ENCODE results near the gene RHOBTB1. TPM values are rescaled to one million over a fixed set of nuclear protein-coding genes. Genes with fewer than 3 reads are reported as not detected.

Gene RHOBTB1
- total and polyA plus RNA-seq, 4 donors: 5.1 to 22.8 (median 12.2) TPM

DNA sequence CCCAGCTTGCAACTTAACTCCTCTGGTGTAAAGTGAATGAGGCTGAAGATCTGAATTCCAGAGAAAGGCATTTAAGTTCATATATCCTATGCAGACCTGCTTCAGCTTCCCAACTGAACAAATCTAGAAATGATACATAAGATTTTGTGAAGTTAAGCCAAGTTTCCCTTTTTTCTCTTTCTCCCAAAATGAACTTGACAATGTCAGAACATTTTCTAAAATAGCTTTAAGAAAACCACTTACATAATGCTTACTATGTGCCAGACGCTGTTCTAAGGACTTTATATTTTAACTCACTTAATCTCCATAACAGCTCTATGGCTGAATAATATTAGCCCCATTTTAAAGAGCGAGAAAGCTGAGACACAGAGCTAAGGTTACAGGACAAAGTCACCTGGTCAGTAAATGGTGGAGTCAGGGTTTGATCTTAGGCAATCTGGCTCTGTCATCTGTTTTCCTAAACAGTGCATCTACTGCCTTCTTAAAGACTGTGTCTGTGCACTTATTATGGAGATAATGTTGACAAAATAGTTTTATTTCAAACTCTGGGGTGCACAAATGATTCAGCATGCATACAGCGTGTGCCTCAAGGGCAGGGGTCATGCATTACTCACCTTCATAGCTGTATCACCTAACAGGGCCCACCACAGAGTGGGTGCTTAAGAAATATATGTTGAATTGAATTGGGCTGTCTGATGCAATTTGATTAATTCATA is 66.8 kb downstream of the RHOBTB1 start:
- 31 to 42% methylated on average over 3 of the region's 3 CpGs for WGBS, 2 donors
- intact Hi-C loops (cut with DNase I): no loop called here
- Histone ChIP-seq H3K9me3 (ENCODE audit: control insufficient read depth, low read length) (no peaks in the 10 kb centered on the region), H3K27me3 (ENCODE audit: control insufficient read depth in 1 of 2, insufficient read depth in 2 of 2, low read length in 1 of 2) (no peaks in the 10 kb centered on the region), H3K27ac (ENCODE audit: low read depth in 1 of 2, low read length in 2 of 2) (no peak overlapping the region), H3K4me1 (ENCODE audit: control insufficient read depth in 1 of 2, insufficient read depth in 2 of 2, low read length in 2 of 2) (peaks cover 0 to 1% of the 10 kb centered on the region in 2 donors), H3K36me3 (ENCODE audit: control insufficient read depth in 1 of 2, insufficient read depth in 2 of 2, low read length in 1 of 2) (peaks cover 3 to 4% of the 10 kb centered on the region in 2 donors), H3K4me3 (ENCODE audit: low read length in 2 of 2) (no peak overlapping the region)
- ATAC-seq (ENCODE audit: low FRiP score): no peak
- DNase-seq: no peak

DNA sequence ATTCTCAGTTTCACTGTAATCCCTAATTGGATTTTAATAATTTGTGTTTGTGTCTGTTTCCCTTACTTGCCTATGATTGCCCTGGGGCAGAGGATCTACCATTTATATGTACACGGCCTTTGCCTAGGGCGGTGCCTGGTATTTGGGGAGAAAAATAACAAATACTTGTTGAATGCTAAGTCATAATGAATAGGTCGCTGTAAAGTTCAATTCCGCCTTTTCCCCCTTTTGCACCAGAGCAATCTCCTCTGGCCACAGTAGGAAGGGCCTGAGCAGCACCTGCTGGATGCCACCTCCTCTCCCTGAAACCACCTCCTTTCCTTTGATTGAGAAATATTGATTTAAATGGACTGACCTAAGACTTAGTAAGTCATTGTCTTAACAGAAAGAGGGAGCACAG is 70.2 kb downstream of the RHOBTB1 start:
- no peak for ATAC-seq (ENCODE audit: low FRiP score)
- no peak overlapping the region for H3K27ac ChIP-seq (ENCODE audit: low read depth in 1 of 2, low read length in 2 of 2)
- intact Hi-C loops (cut with DNase I): no loop called here
- no peaks in the 10 kb centered on the region for H3K4me1 ChIP-seq (ENCODE audit: control insufficient read depth in 1 of 2, insufficient read depth in 2 of 2, low read length in 2 of 2)
- H3K9me3 ChIP-seq (ENCODE audit: control insufficient read depth, low read length): no peaks in the 10 kb centered on the region
- H3K36me3 ChIP-seq (ENCODE audit: control insufficient read depth in 1 of 2, insufficient read depth in 2 of 2, low read length in 1 of 2): peaks cover 3 to 9% of the 10 kb centered on the region in 2 donors
- DNase-seq: no peak
- no peaks in the 10 kb centered on the region for H3K27me3 ChIP-seq (ENCODE audit: control insufficient read depth in 1 of 2, insufficient read depth in 2 of 2, low read length in 1 of 2)
- whole genome bisulfite sequencing, 2 donors: 95 to 96% methylated on average over 4 of the region's 4 CpGs
- H3K4me3 ChIP-seq (ENCODE audit: low read length in 2 of 2): no peak overlapping the region

DNA sequence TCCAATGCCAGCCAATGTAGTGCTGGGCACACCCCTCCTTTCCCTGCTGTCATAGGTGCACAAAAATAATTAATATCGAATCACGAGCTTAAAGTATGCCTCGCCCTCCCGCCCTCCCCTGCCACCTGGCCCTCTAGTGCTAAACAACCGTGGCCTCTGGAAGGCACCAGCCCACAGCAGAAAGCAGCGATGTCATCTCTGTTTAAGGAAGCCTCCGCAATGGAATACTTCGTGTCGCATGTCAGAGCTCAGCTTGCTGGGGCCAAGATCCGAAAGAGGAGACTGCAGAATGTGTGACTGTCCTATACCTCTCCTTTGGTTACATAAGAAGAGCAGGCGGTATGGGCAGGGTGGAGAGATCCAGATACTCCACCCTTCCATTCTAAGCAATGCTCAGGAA is 71.5 kb downstream of the RHOBTB1 start:
- H3K4me1 ChIP-seq (ENCODE audit: control insufficient read depth in 1 of 2, insufficient read depth in 2 of 2, low read length in 2 of 2): no peaks in the 10 kb centered on the region
- no peak for ATAC-seq (ENCODE audit: low FRiP score)
- H3K27ac ChIP-seq (ENCODE audit: low read depth in 1 of 2, low read length in 2 of 2): no peak overlapping the region
- H3K27me3 ChIP-seq (ENCODE audit: control insufficient read depth in 1 of 2, insufficient read depth in 2 of 2, low read length in 1 of 2): no peaks in the 10 kb centered on the region
- H3K36me3 ChIP-seq (ENCODE audit: control insufficient read depth in 1 of 2, insufficient read depth in 2 of 2, low read length in 1 of 2): peaks cover 3 to 6% of the 10 kb centered on the region in 2 donors
- H3K9me3 ChIP-seq (ENCODE audit: control insufficient read depth, low read length): no peaks in the 10 kb centered on the region
- H3K4me3 ChIP-seq (ENCODE audit: low read length in 2 of 2): no peak overlapping the region
- DNase-seq: no peak
- intact Hi-C loops (cut with DNase I): no loop called here
- WGBS, 2 donors: 94 to 95% methylated on average over 11 of the region's 11 CpGs

DNA sequence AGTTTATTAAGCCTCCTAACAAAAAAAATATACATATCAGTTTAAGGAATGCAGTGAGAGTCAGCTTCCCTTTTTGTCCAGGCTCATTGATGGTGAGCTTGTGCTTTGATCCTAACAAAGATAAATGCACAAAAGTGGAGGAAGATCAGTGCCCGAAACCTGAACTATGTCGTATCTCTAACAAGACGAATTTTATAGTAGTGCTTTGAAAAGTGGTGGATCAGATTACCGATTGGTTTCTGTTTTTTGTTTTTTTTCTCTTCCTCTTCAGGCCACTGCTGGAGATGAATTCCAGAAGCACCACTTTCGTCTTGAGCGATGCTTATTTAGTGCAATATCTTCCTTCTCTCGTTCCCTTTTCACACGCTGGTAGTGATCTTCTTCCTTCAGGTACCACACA is 72.8 kb downstream of the RHOBTB1 start:
- Histone ChIP-seq H3K27ac (ENCODE audit: low read depth in 1 of 2, low read length in 2 of 2) (no peak overlapping the region), H3K4me3 (ENCODE audit: low read length in 2 of 2) (no peak overlapping the region), H3K36me3 (ENCODE audit: control insufficient read depth in 1 of 2, insufficient read depth in 2 of 2, low read length in 1 of 2) (peaks cover 3 to 6% of the 10 kb centered on the region in 2 donors), H3K27me3 (ENCODE audit: control insufficient read depth in 1 of 2, insufficient read depth in 2 of 2, low read length in 1 of 2) (no peaks in the 10 kb centered on the region), H3K4me1 (ENCODE audit: control insufficient read depth in 1 of 2, insufficient read depth in 2 of 2, low read length in 2 of 2) (no peaks in the 10 kb centered on the region), H3K9me3 (ENCODE audit: control insufficient read depth, low read length) (no peaks in the 10 kb centered on the region)
- intact Hi-C loops (cut with DNase I): no loop called here
- ATAC-seq (ENCODE audit: low FRiP score) (no peak), DNase-seq (no peak)
- 87 to 89% methylated on average over 8 of the region's 8 CpGs for WGBS, 2 donors

DNA sequence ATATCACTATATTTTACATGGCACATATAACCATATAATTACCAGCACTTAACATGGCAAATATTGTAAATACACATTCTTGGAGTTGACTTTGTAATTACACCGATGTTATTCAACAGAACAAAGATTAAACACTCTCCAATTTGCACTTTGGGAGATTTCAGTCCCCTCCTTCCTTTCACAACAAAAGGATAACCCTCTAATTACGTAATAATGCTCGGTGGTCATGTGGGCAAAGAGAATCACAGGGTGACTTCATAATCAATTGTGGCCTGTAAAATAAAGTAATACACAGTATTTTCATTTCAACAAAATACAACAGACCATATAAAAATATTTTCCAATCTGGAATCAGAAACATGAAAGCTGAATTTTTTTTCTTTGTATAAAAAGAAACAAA is 73.2 kb downstream of the RHOBTB1 start:
- Histone ChIP-seq H3K36me3 (ENCODE audit: control insufficient read depth in 1 of 2, insufficient read depth in 2 of 2, low read length in 1 of 2) (peaks cover 3 to 6% of the 10 kb centered on the region in 2 donors), H3K4me3 (ENCODE audit: low read length in 2 of 2) (no peak overlapping the region), H3K9me3 (ENCODE audit: control insufficient read depth, low read length) (no peaks in the 10 kb centered on the region), H3K4me1 (ENCODE audit: control insufficient read depth in 1 of 2, insufficient read depth in 2 of 2, low read length in 2 of 2) (no peaks in the 10 kb centered on the region), H3K27ac (ENCODE audit: low read depth in 1 of 2, low read length in 2 of 2) (no peak overlapping the region), H3K27me3 (ENCODE audit: control insufficient read depth in 1 of 2, insufficient read depth in 2 of 2, low read length in 1 of 2) (no peaks in the 10 kb centered on the region)
- intact Hi-C loops (cut with DNase I): no loop called here
- DNase-seq: no peak
- no peak for ATAC-seq (ENCODE audit: low FRiP score)
- 89 to 92% methylated on average over 3 of the region's 3 CpGs for WGBS, 2 donors

DNA sequence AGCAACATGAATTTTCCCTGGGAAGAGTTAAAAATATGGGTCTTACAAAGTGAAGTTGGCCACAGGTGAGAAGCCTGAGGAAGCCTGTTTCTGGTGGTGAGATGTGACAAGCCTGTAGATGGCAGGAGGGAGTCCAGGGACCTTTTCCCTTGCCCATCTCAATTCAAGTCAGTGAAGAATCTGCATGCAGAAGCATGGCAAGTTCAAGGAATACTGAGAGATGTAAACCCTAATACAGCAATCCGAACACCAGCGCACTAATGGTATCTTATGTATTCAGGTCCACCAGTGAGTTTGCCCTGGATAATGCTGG is 73.6 kb downstream of the RHOBTB1 start:
- WGBS, 2 donors: 98% methylated on average over 2 of the region's 2 CpGs
- no peak overlapping the region for H3K4me3 ChIP-seq (ENCODE audit: low read length in 2 of 2)
- ATAC-seq (ENCODE audit: low FRiP score) (no peak), DNase-seq (no peak)
- no peaks in the 10 kb centered on the region for H3K9me3 ChIP-seq (ENCODE audit: control insufficient read depth, low read length)
- no peaks in the 10 kb centered on the region for H3K27me3 ChIP-seq (ENCODE audit: control insufficient read depth in 1 of 2, insufficient read depth in 2 of 2, low read length in 1 of 2)
- no peaks in the 10 kb centered on the region for H3K4me1 ChIP-seq (ENCODE audit: control insufficient read depth in 1 of 2, insufficient read depth in 2 of 2, low read length in 2 of 2)
- intact Hi-C loops (cut with DNase I): no loop called here
- no peak overlapping the region for H3K27ac ChIP-seq (ENCODE audit: low read depth in 1 of 2, low read length in 2 of 2)
- H3K36me3 ChIP-seq (ENCODE audit: control insufficient read depth in 1 of 2, insufficient read depth in 2 of 2, low read length in 1 of 2): peaks cover 3 to 6% of the 10 kb centered on the region in 2 donors

DNA sequence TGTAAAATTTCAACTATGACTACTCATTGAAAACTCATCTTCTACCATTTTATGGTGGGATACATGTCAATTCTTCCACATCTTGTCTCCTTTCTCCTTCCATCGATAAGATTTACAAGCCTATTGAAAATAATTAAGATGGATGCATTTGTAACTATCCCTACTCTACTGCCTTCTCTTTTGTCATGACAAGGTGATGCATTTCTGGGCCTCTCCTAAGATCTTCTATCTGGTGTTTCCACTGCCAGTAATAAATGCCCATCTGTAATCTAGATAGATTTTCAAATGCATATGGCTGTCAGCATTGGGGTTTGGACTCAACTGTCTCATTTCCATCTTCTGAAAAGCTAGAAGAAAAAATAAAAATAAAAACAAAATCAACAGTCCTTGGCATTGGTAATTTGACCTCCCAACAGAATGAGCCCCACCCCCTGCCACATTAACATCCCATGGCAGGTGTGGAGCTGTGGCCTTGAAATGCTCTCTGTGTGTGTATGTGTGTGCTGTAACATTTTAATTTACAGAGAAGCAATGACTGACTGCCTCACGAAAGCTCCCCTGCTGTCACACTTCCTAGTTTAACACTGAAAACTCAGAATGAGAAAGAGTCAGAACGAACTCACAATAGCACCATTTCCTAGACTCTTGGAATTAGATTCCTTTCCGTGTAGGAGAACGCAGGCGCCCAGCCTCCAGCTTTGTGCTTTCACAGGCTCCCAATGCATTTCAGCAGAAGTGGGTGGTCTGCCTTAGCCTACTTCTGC is 74.2 kb downstream of the RHOBTB1 start:
- H3K27ac ChIP-seq (ENCODE audit: low read depth in 1 of 2, low read length in 2 of 2): no peak overlapping the region

DNA sequence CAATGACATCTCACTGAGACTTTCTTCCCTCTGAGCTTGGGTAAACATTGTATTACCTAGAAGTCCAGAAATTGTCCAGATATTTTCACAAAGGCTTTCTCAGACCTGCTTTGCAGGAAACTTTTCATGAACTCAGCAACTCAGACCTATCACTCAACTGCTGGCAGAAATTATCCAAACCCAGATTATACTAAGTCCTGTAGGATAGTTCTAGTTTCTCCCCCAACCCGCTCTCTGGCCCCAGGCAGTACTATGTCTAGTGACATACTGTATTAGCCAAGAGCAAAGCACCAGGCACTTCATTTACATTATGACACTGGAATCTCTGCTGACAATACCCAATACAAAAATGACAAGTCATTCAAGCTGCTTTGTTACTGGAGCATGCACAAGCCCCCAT is 75.0 kb downstream of the RHOBTB1 start:
- Histone ChIP-seq H3K4me1 (ENCODE audit: control insufficient read depth in 1 of 2, insufficient read depth in 2 of 2, low read length in 2 of 2) (no peaks in the 10 kb centered on the region), H3K36me3 (ENCODE audit: control insufficient read depth in 1 of 2, insufficient read depth in 2 of 2, low read length in 1 of 2) (peaks cover 0 to 6% of the 10 kb centered on the region in 2 donors), H3K9me3 (ENCODE audit: control insufficient read depth, low read length) (no peaks in the 10 kb centered on the region), H3K27me3 (ENCODE audit: control insufficient read depth in 1 of 2, insufficient read depth in 2 of 2, low read length in 1 of 2) (no peaks in the 10 kb centered on the region), H3K27ac (ENCODE audit: low read depth in 1 of 2, low read length in 2 of 2) (no peak overlapping the region), H3K4me3 (ENCODE audit: low read length in 2 of 2) (no peak overlapping the region)
- WGBS, 2 donors: 99 to 100% methylated on average over 1 of the region's 1 CpG
- no peak for ATAC-seq (ENCODE audit: low FRiP score)
- DNase-seq: no peak
- intact Hi-C loops (cut with DNase I): no loop called here

More for the DNA sequence above, 74.2 kb downstream of the RHOBTB1 start:
- 92 to 95% methylated on average over 6 of the region's 6 CpGs for WGBS, 2 donors
- Histone ChIP-seq H3K36me3 (ENCODE audit: control insufficient read depth in 1 of 2, insufficient read depth in 2 of 2, low read length in 1 of 2) (peaks cover 3 to 6% of the 10 kb centered on the region in 2 donors), H3K9me3 (ENCODE audit: control insufficient read depth, low read length) (no peaks in the 10 kb centered on the region), H3K27me3 (ENCODE audit: control insufficient read depth in 1 of 2, insufficient read depth in 2 of 2, low read length in 1 of 2) (no peaks in the 10 kb centered on the region), H3K4me1 (ENCODE audit: control insufficient read depth in 1 of 2, insufficient read depth in 2 of 2, low read length in 2 of 2) (no peaks in the 10 kb centered on the region), H3K4me3 (ENCODE audit: low read length in 2 of 2) (no peak overlapping the region)
- no peak for DNase-seq
- intact Hi-C loops (cut with DNase I): no loop called here
- ATAC-seq (ENCODE audit: low FRiP score): no peak

DNA sequence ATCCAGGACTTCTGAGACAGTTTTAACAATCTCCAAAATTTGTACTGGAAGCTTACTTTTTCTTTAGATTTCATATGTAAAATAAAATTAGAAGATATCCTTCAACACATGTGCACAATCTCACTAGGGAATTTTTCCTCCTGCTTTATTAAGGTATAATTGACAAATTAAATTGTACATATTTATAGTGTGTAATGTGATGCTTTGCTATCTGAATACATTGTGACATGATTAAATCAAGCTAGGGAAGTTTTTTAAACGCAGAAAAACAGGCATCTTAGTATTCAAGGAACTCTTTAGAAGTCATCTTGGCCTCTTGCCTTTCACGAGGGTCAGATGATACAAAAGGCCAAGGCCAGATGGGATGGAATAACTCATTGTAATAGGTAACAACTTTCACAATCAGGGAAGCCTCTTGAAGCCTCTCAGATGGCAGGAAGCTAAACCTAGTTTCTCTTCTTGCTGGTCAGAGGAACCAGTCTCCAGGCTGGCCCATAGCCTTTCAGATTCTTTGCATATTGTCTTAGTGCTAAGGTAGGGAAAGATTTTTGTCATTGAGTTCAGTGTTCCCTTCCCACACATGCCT is 78.7 kb downstream of the RHOBTB1 start:
- no peak for DNase-seq
- H3K4me1 ChIP-seq (ENCODE audit: control insufficient read depth in 1 of 2, insufficient read depth in 2 of 2, low read length in 2 of 2): no peaks in the 10 kb centered on the region
- no peaks in the 10 kb centered on the region for H3K27me3 ChIP-seq (ENCODE audit: control insufficient read depth in 1 of 2, insufficient read depth in 2 of 2, low read length in 1 of 2)
- no peak overlapping the region for H3K27ac ChIP-seq (ENCODE audit: low read depth in 1 of 2, low read length in 2 of 2)
- no peak for ATAC-seq (ENCODE audit: low FRiP score)
- WGBS, 2 donors: 77 to 82% methylated on average over 2 of the region's 2 CpGs
- no peaks in the 10 kb centered on the region for H3K36me3 ChIP-seq (ENCODE audit: control insufficient read depth in 1 of 2, insufficient read depth in 2 of 2, low read length in 1 of 2)
- H3K9me3 ChIP-seq (ENCODE audit: control insufficient read depth, low read length): no peaks in the 10 kb centered on the region
- intact Hi-C loops (cut with DNase I): no loop called here
- no peak overlapping the region for H3K4me3 ChIP-seq (ENCODE audit: low read length in 2 of 2)
